ENCODE results near the gene DIDO1.

DIDO1 gene

GRCh38 chr20:62829231-62830230 is 96.8 kb downstream of the DIDO1 start:
- no peak for DNase-seq

GRCh38 chr20:62828511-62829230 is 97.6 kb downstream of the DIDO1 start:
- no peak for DNase-seq

GRCh38 chr20:62828051-62828450 is 98.3 kb downstream of the DIDO1 start:
- DNase-seq, result no peak

Data from activated CD4-positive, alpha-beta T cell treated with anti-CD3 and anti-CD28 coated beads for 1 hour (primary cell).